GM19240 (cell line): ENCODE data around the gene LCA5.
A peak's percentile ranks its signal among the peaks of the same experiment; 100 is the strongest.
"Not testable (repeated sequence)": the region's sequence is repeated elsewhere in the genome, so short reads cannot be mapped to it uniquely, and the experiment has no call there.

Experiments used
- DNase-seq: peaks from one replicate; pipeline ENCODE4 v3.0.0; 2011; ENCODE audit warnings: low spot score; ENCODE audit not compliant: insufficient read length

Gene LCA5

GRCh38 chr6:79536954-79537747 lies at the start of gene LCA5:
LCA5 (minus strand) TSS chr6:79537430; CDS start chr6:79518894, 18,536 bp downstream.
- DNase-seq: peak; percentile 55

GRCh38 chr6:79586548-79586947 lies 49.3 kb upstream of the LCA5 start:
- DNase-seq: no peak

GRCh38 chr6:79584332-79584731 lies 47.1 kb upstream of the LCA5 start:
- no peak for DNase-seq

GRCh38 chr6:79577926-79578325 lies 40.7 kb upstream of the LCA5 start:
- DNase-seq: not testable (repeated sequence)

- DNase-seq: no peak
These were observed 37.5 kb upstream of the LCA5 start for GRCh38 chr6:79574630-79575225.

GRCh38 chr6:79574174-79574573 lies 36.9 kb upstream of the LCA5 start:
- no peak for DNase-seq

GRCh38 chr6:79571030-79571367 lies 33.8 kb upstream of the LCA5 start:
- DNase-seq: no peak

GRCh38 chr6:79570129-79571029 lies 33.1 kb upstream of the LCA5 start:
- DNase-seq: peak; percentile 3

- no peak for DNase-seq
These were observed 31.8 kb upstream of the LCA5 start for GRCh38 chr6:79568996-79569395.

- no peak for DNase-seq
These were observed 27.4 kb upstream of the LCA5 start for GRCh38 chr6:79564636-79565035.

GRCh38 chr6:79559706-79560105 lies 22.5 kb upstream of the LCA5 start:
- no peak for DNase-seq

- DNase-seq: no peak
These were observed 20.6 kb upstream of the LCA5 start for GRCh38 chr6:79557673-79558467.

- DNase-seq: no peak
These were observed 17.1 kb upstream of the LCA5 start for GRCh38 chr6:79554305-79554704.

GRCh38 chr6:79551401-79551800 lies 14.2 kb upstream of the LCA5 start:
- no peak for DNase-seq

- DNase-seq: no peak
These were observed 11.1 kb upstream of the LCA5 start for GRCh38 chr6:79548304-79548703.

- DNase-seq: no peak
These were observed 9.0 kb upstream of the LCA5 start for GRCh38 chr6:79546186-79546585.

GRCh38 chr6:79544939-79545450 lies 7.8 kb upstream of the LCA5 start:
- DNase-seq: peak; percentile 38

- DNase-seq: no peak
These were observed 7.2 kb upstream of the LCA5 start for GRCh38 chr6:79544299-79544927.

GRCh38 chr6:79543886-79544285 lies 6.7 kb upstream of the LCA5 start:
- DNase-seq: no peak

- no peak for DNase-seq
These were observed 6.2 kb upstream of the LCA5 start for GRCh38 chr6:79543411-79543810.
